OCI-LY7 (cell line): ENCODE results near the gene ZBTB1. TPM values are rescaled to one million over a fixed set of nuclear protein-coding genes. Genes with fewer than 3 reads are reported as not detected.

ENCODE experiments used
- BruUV-seq: library from RNA; stranded (reverse); fragments of 400-500 nt; replicated peaks from 2 replicates; lab custom pipeline; 2021; lab: Mats Ljungman, UMichigan
- CTCF ChIA-PET: fragments of 300-600 bp; sonication (Branson Sonifier 250); formaldehyde crosslinking; loops from one replicate; lab custom pipeline; 2022; ENCODE audit warnings: antibody characterized with exemption; ENCODE audit not compliant: unreplicated experiment; lab: Charles Lee
- POLR2A ChIA-PET: fragments of 300-600 bp; sonication (Branson Sonifier 250); formaldehyde crosslinking; loops from one replicate; lab custom pipeline; 2022; ENCODE audit warnings: antibody characterized with exemption; lab: Charles Lee
- DNase-seq: peaks from one replicate; pipeline ENCODE4 v3.0.0-alpha.2; 2015; ENCODE audit warnings: low spot score
- H2AFZ ChIP-seq: fragments of 200-600 bp; sonication (generic), shearing (Covaris generic); 2 replicates; pipeline ENCODE4 v1.6.1; 2014; ENCODE audit warnings: mild to moderate bottlenecking, antibody characterized with exemption, low read length, moderate library complexity
- H3K27ac ChIP-seq: fragments of 200-600 bp; sonication (generic); 2 replicates; pipeline ENCODE4 v1.5.1; 2014; ENCODE audit warnings: mixed run types, low read depth, mild to moderate bottlenecking, moderate library complexity, low read length, inconsistent platforms; ENCODE audit not compliant: poor library complexity, severe bottlenecking
- H3K36me3 ChIP-seq: fragments of 200-600 bp; sonication (generic); 2 replicates; pipeline ENCODE4 v1.6.1; 2014; ENCODE audit warnings: mild to moderate bottlenecking, antibody characterized with exemption, low read length, moderate library complexity, mixed read lengths; ENCODE audit not compliant: insufficient read depth
- H3K4me1 ChIP-seq: fragments of 200-600 bp; sonication (generic); 2 replicates; pipeline ENCODE4 v1.5.1; 2014; ENCODE audit warnings: mild to moderate bottlenecking, low read length; ENCODE audit not compliant: insufficient read depth, poor library complexity, severe bottlenecking
- H3K4me2 ChIP-seq: fragments of 200-600 bp; sonication (generic); 2 replicates; pipeline ENCODE4 v1.6.1; 2014; ENCODE audit warnings: mild to moderate bottlenecking, low read length
- H3K4me3 ChIP-seq: fragments of 200-600 bp; sonication (generic); 2 replicates; pipeline ENCODE4 v1.5.1; 2014; ENCODE audit warnings: mild to moderate bottlenecking, low read depth, low read length; ENCODE audit not compliant: poor library complexity, severe bottlenecking
- H3K79me2 ChIP-seq: fragments of 200-600 bp; sonication (generic); 2 replicates; pipeline ENCODE4 v1.6.1; 2016; ENCODE audit warnings: low read depth, mild to moderate bottlenecking, low read length, moderate library complexity, mixed read lengths; ENCODE audit not compliant: insufficient read depth
- H3K9me2 ChIP-seq: fragments of 200-600 bp; sonication (generic); 2 replicates; pipeline ENCODE4 v1.6.1; 2016; ENCODE audit warnings: mild to moderate bottlenecking, low read length, mixed read lengths; ENCODE audit not compliant: insufficient read depth
- H3K9me3 ChIP-seq: fragments of 200-600 bp; sonication (generic); 2 replicates; pipeline ENCODE4 v1.6.1; 2014; ENCODE audit warnings: mild to moderate bottlenecking, mixed run types, low read length, mixed read lengths
- H4K20me1 ChIP-seq: fragments of 200-600 bp; sonication (generic); 2 replicates; pipeline ENCODE4 v1.6.1; 2014; ENCODE audit warnings: mild to moderate bottlenecking, antibody characterized with exemption, low read length, moderate library complexity, mixed read lengths; ENCODE audit not compliant: insufficient read depth
- EZH2phosphoT487 ChIP-seq: fragments of 200-600 bp; sonication (generic); IDR thresholded peaks from 2 replicates; pipeline ENCODE4 v1.6.1; 2018; ENCODE audit warnings: low read depth, borderline replicate concordance, mild to moderate bottlenecking, mixed run types, antibody characterized with exemption, low read length, moderate library complexity, mixed read lengths
- intact Hi-C: fragments of 100-400 bp; cut with micrococcal nuclease; formaldehyde crosslinking; loops from one replicate; pipeline ENCODE4 v1.10.0; 2022; ENCODE audit not compliant: unreplicated experiment
- total RNA-seq, 2 experiments: library from RNA; depleted of rRNA in 1 of 2; stranded (reverse); fragments of >200 nt in 1 of 2; shearing (Covaris generic) in 1 of 2; gene quantifications; 2 replicates each; pipeline ENCODE4 v1.2.3, GENCODE V29; 2014 to 2022
- TF ChIP-seq, protein P1 (sequence below): fragments of 200-600 bp; sonication (generic); conservative IDR thresholded peaks from 2 replicates; pipeline ENCODE4 v1.5.1; 2014; ENCODE audit warnings: mild to moderate bottlenecking, antibody characterized with exemption, low read length, moderate library complexity, mixed read lengths

ZBTB1 gene
- total RNA-seq, 2 experiments from 2014 or later, result 34.1 to 49.5 TPM

DNA sequence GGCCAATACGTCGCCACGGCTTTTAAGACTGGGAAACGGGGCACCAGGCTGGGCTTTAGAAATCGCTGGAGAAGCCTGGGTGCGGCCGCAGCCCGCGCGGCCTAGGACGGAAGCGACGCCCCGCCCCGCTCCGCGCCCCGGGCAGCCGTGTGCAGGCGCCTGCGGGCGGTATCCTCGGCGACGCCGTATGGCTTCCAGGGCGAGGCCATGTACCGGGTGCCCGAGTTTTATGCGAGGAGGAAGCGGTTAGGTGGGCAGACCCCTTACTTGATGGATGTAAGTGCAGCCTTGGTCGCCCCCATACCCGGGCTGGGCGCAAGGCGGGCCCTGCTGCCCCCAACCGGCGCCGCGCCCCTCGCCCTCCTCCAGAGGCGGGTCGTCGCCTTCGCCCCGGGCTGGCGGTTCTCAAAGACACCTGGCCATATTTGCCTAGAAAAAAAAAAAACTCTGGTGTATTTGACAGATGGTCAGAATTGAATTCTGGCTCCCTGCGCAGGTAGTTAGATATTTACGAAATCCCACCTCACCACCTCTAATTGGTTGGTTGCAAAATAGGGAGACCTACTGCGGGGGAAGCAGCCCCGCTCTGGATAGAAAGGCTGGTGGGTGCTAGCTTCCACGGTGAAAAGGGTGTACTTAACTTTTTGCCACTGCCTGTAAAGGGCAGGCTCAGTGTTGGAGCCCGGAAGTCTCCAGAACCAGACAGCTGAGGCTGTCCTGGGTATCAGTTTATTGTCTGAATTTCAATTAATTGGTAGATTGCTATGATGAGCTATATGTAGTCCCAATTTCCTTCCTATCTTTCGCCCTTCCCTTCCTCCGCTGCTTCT, 45.4 kb downstream of the ZBTB1 start, which contains the start of gene PPP1R36:
TSS of gene PPP1R36 (plus strand) at position 171 of the 830 bp plus-strand sequence. CDS start at position 208, 37 bp downstream.
- Histone ChIP-seq H3K27ac (no peak within 1 kb of the TSS), H4K20me1 (no peaks in the 10 kb centered on the region), H3K4me3 (no peak within 1 kb of the TSS), H2AFZ (no peak within 1 kb of the TSS), H3K79me2 (no peaks in the 10 kb centered on the region), H3K9me2 (no peaks in the 10 kb centered on the region), H3K4me1 (no peaks in the 10 kb centered on the region), H3K4me2 (no peak within 1 kb of the TSS; the same call in 1 of the 2 replicates), H3K36me3 (no peaks in the 10 kb centered on the region), H3K9me3 (no peaks in the 10 kb centered on the region)
- ChIA-PET CTCF (no interaction called here), POLR2A (interaction anchor here (1.0 kb wide), 1 partner anchor 11 kb away, joined by 5 read pairs; no protein-coding TSS in a partner anchor)
- no TSS peak for BruUV-seq
- intact Hi-C loops, result no loop called here
- TF ChIP-seq, protein P1, sequence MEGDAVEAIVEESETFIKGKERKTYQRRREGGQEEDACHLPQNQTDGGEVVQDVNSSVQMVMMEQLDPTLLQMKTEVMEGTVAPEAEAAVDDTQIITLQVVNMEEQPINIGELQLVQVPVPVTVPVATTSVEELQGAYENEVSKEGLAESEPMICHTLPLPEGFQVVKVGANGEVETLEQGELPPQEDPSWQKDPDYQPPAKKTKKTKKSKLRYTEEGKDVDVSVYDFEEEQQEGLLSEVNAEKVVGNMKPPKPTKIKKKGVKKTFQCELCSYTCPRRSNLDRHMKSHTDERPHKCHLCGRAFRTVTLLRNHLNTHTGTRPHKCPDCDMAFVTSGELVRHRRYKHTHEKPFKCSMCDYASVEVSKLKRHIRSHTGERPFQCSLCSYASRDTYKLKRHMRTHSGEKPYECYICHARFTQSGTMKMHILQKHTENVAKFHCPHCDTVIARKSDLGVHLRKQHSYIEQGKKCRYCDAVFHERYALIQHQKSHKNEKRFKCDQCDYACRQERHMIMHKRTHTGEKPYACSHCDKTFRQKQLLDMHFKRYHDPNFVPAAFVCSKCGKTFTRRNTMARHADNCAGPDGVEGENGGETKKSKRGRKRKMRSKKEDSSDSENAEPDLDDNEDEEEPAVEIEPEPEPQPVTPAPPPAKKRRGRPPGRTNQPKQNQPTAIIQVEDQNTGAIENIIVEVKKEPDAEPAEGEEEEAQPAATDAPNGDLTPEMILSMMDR, result no peak
- TF ChIP-seq EZH2phosphoT487, result no peak
- DNase-seq, result no peak

DNA sequence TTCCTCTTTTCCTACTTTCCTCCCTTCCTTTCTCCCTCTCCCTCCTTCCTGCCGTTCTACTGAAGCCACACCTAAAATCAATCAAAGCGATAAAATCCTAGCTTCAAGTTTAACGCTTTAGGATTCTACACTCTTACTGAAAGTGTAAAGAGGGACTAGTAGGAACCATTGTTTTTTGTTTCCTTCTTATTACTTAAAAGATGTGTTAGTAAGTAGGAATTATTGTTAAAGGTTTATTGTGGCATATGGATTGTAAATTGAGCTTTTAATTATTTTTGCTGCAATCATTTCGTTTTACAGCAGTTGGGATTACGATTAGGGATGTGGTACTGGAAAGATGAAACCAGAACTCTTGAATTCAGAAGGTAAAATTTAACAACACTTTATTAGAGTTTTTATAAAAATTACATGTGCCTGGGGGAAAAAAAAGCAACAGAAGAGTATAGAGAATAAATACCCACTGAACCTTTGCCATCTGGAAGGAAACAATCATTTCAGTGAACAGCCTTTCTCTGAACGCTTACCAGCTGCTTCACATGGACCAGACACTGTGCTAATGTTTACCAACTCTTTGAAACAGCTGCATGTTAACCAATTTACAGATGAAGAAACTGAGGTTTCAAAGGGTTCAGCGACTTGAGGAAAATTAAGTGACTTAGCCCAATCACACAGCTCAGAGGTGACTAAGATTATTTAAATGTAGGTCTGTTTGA, 46.2 kb downstream of the ZBTB1 start:
- H3K9me2 ChIP-seq, result no peaks in the 10 kb centered on the region
- no peak for DNase-seq
- no peak overlapping the region for H2AFZ ChIP-seq
- no peaks in the 10 kb centered on the region for H3K4me1 ChIP-seq
- H3K79me2 ChIP-seq, result no peaks in the 10 kb centered on the region
- H3K4me3 ChIP-seq, result no peak overlapping the region
- H3K9me3 ChIP-seq, result no peaks in the 10 kb centered on the region
- POLR2A ChIA-PET, result interaction anchor here (1.0 kb wide), 1 partner anchor 10 kb away, joined by 5 read pairs; no protein-coding TSS in a partner anchor
- no peak overlapping the region for H3K27ac ChIP-seq
- no peaks in the 10 kb centered on the region for H3K36me3 ChIP-seq
- no peaks in the 10 kb centered on the region for H4K20me1 ChIP-seq
- CTCF ChIA-PET, result no interaction called here
- TF ChIP-seq EZH2phosphoT487, result no peak
- TF ChIP-seq, protein P1, result no peak
- no peak overlapping the region for H3K4me2 ChIP-seq
- BruUV-seq, result no TSS peak
- intact Hi-C loops, result no loop called here
